Right lung (tissue), 5 donors: ENCODE results near the gene PRKG1. TPM values are rescaled to one million over a fixed set of nuclear protein-coding genes. Genes with fewer than 3 reads are reported as not detected.
"Not testable (repeated sequence)": the region's sequence is repeated elsewhere in the genome, so short reads cannot be mapped to it uniquely, and the experiment has no call there.

Source experiments
- DNase-seq, 2 donors: peaks; one replicate each; pipeline ENCODE4 v3.0.0-alpha.2; 2013
- polyA plus RNA-seq, 5 donors: library from polyadenylated mRNA; unstranded; fragments of 120-200 nt; gene quantifications; one replicate each; pipeline versions ENCODE4 v1.2.1 to v1.2.3, GENCODE V29; 2013; ENCODE audit warnings: inconsistent platforms in 1 of 5, low replicate concordance in 1 of 5; ENCODE audit not compliant: insufficient read length in 5 of 5, insufficient read depth in 1 of 5

Gene PRKG1
- polyA plus RNA-seq, 5 donors: 12.4 to 21.3 (median 15.8) TPM

DNA sequence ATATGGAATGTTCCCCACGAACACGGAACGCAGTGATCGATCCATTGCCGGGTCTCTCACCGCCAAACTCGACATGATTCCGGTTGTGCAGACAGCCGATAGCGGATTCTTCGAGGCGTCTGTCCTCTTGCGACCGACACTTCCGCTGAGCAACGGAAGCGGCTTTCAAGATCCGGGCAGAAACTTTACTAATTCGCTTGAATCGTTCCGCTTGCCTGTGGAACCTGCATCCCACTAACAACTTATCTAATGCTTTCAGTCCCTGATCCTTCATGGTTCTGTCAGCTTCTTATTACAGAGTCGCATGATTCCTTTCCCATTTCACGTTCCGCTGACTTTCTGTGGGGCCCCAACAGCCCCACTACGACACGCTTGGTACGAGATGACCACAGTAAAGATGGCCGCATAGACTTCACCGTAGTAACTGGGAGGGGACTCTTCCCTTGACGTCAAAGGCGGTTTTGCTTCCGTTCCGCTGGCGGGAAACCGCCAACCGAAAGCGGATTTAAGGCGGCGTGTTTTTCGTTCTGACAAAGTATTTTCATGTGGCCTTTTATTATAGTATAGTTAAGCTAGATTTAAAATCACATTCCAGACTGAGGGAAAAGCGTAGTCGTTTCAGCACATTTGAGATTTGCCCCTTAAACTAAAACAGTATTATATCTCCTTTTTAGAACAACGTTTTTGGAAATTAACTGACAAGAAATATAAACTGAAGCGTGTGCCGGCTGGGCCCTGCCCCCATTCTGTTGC is 625.4 kb downstream of the PRKG1 start, which contains the start of gene CSTF2T:
Gene CSTF2T (minus strand): TSS at position 121 of the 753 bp plus-strand sequence. CDS start 46 bp downstream, at position 75.
- DNase-seq: peak; percentile 94 to 96

DNA sequence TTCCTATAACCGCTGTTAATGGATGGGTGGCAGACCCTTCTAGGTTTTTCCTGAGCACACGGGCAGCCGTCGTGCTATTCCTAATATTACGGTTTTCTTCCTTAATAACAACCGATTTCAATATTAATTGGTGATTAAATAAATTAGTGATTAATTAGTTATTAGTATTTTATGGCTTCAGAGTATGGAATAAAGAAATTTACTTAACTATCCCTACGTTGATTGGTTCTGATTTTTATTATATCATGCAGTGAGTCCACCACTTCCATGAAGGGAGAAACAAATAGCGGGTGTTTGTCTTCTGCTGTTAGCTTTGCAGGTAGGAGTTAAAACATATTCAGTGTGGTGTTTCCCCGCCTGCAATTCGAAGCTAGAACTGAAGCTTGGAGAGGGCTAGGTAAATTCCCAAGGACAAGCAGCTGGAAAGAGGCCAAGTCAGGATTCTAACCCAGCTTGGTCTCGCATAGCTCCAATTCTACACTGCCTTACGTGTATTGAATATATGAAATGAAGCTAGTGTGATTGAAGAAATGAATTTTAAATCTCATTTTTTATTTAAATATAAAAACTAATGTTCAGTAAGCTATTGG is 626.0 kb downstream of the PRKG1 start:
- peak; percentile 39 to 41 for DNase-seq

DNA sequence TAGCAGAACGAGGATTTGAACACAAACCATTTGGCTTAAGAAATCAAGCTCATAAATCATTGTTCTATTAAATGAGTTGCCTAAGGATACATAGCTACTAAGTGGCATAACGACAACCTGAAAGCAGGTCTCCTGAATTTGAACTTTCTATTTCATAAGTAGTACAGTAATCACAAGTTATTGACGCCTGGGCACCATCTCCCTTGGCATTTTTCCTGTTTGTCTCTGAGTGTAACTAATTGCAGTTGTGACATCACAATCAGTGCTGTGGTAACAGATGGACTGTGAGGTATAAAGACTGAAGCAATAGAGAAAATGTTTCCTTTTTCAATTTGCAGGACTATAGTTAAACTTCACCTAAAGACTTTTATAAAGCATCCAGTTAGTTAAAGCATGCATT is 631.5 kb downstream of the PRKG1 start:
- DNase-seq: no peak

DNA sequence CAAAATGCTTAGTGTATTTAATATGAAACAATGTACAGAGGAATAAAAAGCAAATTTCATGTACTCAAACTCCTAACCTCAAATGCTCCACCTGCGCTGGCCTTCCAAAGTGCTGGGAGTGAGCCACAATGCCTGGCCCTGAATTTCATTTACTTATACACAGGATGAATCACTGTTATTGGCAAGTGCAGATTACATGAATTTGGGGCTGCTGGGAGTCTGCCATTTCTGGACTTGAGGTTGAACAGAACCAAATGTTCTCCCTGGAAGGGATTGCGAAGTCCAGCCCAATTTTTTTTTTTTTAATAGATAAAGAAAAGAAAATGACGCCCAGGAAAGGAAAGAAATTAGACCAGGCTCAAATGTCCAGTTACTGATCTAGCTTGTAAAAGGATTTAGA is 631.9 kb downstream of the PRKG1 start:
- DNase-seq: peak; percentile 75 to 77

DNA sequence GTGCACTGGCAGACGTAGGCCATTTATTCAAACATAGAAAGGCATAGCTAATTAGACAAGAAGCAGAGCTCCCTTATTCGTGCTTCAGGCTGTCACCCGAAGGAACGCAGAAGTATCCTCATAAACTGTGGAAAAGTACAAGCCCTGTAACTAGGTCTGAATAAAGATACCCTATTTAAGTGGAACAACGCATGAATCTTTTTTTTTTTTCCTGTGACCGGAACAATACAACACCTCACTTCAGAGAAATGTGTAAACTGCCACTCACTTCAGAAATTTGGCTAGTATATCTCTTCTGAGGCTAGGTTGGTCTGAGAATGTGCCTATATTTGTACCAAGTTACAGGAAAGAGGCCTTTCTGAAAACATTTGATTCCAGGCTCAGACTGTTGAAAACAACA is 633.1 kb downstream of the PRKG1 start:
- DNase-seq: no peak

DNA sequence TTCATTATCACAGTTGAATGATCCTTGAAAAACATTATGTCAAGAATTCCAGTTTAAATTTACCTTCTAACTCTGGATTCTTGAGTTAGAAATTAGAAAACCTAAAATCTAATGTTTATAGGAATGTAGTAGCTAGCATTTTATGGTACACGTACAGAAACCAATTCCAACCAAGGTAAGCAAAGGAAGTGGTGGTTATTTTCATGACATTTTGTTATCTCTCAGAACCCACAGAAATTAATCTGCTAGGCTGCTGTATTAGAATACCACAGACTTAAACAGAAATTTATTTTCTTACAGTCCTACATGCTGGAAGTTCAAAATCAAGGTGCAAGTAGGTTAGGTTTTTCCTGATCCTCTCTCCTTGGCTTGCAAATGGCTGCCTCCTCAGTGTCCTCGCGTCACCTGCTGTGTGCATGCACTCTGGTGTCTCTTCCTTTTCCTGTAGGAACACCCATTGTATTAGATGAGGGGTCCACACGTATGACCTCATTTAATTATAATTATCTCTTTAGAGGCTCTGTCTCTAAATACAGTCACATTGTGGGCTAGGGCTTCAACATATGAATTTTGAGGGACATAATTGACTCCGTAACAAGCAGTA is 633.6 kb downstream of the PRKG1 start:
- DNase-seq: no peak

DNA sequence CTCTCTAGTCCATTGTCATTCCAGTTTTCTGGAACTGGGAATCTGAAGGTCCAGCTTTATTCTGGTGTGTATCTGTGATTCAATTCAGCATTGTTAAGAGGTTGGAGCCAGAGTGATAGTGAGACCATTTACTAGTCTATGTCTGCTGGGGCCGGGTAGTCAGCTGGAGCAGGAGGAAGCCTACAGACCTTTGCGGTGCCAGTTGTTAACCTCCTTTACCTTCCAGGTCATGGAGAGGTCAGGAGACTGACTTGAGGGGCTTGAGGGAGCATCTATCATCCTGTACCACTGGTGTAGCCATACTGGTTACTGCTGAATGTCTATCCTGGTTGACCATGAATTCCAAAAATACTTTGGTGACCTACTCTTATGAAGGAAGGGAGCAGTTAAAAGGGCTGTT is 634.3 kb downstream of the PRKG1 start:
- no peak for DNase-seq

DNA sequence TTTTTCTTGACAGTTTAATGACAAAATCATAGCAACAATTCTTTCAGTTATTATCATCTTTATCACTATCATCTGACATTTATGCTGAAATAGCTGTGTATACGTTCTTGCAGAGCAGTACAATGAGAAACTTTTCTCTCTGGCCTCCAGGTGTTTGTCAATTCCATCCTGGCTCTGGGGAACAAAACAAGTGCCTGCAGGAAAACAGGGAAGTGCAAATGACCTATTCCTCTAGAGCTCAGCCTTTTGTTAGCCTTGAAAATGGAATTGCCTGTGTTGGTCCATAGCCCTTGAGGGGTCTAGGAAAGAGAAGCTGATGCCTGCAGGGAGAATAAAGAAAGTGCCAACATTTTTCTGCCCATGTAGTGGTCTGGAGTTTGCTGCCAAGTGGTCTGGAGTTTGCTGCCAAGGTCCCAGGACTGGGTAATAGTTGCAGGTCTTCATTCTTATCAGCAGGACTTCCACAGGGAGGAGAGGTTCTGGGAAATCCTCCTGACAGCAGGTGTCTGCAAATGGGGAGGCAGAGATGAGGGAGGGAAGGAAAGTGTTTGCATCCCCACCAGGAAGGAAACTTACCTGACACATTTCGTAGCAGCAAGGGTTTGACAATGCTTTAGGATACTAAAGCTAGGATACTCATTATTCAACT is 635.2 kb downstream of the PRKG1 start:
- no peak for DNase-seq

DNA sequence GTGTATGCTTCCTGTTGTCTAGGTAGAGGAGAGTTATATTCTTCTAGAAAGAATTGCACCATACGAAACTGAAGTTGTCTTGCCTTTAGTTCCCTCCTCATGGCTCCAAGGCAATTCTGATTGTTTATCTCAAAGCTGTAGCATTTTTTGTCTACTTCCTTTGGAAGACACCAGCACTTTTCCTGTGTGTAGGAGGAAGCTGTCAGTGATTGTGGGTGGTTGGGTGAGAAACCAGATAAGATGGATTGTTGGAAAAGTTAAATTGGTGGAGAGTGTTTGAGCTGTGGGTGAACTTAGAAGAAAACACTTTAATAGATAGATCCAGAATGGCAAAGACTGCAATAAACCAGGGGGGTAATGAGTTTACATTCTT is 637.2 kb downstream of the PRKG1 start:
- DNase-seq: no peak

DNA sequence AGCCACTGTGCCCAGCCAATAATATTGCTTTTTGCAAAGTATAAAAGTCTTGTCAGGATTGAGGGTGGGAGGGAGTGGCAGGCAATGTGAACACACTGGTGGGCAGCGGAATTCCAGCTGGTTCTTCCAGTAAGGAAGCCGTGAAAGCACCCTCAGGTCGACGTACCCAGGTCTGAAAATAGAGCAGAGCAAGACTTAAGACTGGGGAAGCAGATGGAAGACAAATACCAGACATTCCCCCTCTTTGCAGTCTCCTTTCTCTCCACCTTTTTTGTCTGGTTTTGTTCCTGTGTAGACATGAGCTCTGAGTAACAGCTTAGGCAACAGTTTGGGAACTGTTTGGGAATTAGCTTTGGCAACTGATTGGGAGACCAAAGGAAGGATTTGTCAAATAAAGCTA is 642.7 kb downstream of the PRKG1 start:
- DNase-seq: no peak

DNA sequence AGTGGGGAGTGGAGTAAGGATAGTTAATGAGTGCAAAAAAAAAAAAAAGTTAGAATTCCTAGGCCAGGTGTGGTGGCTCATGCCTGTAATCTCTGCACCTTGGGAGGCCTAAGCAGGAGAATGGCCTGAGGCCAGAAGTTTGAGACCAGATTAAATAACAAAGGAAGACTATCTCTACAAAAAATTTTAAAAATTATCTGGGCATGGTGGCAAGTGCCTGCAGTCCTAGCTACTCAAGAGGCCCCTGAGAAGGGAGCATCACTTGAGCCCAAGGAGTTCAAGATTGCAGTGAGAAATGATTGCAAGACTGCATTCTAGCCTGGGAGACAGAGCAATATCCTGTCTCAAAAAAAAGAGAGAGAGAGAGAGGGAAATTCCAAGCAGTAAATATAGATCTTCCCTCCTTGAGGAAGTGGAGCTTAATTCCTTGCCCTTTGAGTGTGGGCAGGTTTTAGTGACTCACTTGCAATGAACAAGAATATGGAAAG is 644.6 kb downstream of the PRKG1 start:
- DNase-seq: no peak

DNA sequence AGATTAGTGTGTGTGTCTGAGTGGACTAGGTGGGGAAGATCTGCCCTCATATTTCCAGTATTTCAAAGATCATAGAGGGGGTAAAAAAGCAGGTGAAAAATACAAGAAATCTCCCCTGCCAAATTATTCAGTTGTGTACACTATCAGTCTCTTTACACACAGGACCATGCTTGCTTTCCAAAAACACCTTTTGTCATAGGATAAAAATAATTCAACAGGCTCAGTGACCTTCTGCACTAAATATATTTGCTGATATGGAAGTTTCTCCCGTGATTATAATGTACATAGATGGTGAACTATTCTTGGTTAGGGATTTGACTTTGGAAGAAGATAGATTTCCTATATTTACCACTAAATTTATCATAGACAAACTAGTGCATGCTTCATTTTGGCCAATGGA is 649.8 kb downstream of the PRKG1 start:
- DNase-seq: no peak

DNA sequence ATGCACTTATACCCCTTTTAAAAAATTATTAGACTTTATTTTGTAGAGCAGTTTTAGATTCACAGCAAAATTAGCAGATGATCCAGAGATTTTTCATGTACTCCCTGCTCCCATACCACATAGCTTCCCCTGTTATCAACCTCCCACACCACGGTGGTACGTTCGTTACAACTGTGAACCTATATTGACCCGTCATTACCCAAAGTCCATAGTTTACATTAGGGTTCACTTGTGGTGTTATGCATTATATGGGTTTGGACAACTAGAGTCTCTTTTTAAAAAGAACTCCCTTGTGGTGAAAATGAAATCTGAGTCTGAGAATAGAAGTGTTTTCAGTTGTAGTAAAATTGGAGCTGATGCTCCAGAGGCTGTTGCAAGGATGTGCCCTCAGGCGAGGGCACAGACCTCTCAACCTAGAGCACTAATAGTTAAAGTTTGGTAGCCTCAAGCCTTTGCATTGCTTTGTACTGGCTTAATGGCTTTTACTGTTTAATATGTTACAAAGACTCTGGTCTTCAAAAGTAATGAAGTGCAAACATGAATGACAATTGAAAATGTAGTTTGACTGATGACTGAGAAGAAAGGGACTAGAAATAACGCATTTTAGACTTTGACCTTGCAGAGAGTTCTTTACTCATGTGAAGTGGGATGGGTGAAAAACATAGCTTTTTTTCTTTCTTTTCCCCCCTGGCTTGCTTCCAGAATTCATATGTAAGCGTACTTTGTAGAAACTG is 655.7 kb downstream of the PRKG1 start:
- peak in 1 of 2 donors; percentile 21 for DNase-seq

DNA sequence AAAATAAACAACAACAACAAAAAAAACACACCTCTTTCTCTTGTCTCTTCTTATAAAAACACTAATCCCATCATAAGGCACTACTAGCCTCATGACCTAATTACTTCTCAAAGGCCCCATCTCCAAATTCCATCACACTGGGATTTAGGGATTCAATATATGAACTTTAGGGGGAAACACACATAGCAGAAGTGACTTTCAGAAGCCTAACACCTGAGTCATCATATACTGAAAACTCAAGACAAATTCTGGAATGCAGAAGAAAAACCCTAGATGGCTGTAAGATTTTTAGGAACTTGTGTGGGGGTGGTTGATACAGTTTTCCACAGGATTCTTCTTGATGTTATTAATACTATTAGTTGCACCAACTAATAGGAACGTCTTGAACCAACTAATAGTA is 658.8 kb downstream of the PRKG1 start:
- DNase-seq: no peak

DNA sequence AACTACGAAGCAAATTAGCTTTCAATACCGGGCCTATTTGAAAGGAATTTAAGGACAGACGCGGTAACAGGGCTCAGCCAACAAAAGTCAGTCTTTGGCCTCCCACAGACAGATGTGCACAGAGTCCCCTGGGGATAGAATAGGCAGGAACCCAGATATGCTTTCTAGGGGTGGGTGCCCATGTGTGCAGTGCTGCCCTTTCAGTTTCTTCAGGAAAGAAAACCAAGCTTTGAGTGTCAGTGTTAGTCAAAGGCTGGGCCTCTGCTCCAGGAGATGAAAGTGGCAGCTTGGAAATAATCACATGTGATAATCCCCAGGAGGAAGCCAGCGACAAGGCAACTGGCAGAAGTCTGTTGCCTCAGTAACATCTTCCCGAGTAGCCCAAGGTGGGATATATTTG is 668.9 kb downstream of the PRKG1 start:
- no peak for DNase-seq

DNA sequence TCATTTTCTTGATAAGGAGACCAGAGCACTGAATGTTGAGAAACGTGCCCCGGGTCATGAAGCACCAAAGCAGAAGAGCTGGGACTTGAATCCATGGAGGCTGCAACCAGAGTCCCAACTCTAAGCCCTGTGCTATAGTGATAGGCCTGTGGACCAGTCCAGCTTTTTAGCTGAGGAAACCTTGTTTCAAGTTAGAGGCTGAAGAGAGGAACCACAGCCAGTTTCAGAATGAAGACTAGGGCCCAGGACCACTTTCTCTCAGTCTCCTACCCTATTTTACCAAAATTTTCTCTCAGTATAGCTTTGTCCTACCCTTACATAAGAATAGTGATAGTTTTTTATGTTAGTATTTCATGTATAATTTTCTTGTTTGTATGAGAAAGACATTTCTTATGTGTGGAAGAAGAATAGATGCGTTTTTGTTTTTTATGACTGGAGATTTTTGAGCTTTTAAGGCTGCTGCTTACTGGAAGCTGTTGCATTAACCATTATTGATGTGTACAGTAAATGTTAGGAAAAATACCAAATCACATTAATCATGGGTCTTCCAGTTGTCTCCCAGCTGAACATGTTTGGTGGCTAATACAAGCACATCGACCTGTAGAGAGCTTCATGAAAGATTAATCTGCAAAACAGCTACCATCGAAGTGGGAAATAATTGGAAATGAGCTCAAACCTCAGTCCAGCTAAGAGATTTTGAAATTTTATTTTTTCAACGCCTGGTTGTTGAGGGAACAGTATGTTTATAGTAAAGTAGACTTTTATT is 670.1 kb downstream of the PRKG1 start:
- DNase-seq: no peak

DNA sequence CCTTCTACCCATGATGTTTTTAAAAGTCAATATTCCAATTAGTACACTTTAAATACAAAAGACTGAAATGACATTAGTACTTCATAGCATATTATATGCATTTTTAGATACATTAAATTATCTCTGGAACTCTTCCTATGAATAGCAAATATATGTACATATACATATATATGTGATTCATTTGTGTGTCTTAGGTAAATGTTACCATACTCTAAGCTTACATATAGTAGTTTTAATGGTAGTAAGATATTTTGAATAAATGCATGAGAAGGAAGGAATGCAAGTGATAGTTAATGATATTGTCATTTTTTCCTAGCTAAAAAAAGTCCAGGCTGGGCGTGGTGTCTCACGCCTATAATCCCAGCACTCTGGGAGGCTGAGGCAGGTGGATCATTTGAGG is 671.1 kb downstream of the PRKG1 start:
- no peak for DNase-seq

DNA sequence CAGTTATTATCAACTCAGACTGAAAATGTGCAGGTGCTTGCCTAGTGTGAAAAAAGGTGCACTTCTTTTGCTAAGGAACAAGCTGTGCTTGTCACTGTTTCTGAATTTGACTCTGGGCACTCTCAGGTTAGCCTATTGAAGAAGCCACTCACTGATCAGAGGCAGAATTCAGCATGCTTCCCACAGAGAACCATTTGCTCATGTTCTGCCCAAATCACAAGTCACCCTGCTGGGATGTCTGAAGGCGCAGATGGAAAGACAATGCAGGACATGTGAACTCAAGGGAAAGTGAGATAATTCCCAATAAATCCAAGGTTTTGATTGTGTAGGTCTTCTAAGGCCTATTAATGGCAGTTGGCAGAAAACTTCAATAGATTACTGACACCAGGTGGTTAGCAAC is 672.9 kb downstream of the PRKG1 start:
- no peak for DNase-seq

DNA sequence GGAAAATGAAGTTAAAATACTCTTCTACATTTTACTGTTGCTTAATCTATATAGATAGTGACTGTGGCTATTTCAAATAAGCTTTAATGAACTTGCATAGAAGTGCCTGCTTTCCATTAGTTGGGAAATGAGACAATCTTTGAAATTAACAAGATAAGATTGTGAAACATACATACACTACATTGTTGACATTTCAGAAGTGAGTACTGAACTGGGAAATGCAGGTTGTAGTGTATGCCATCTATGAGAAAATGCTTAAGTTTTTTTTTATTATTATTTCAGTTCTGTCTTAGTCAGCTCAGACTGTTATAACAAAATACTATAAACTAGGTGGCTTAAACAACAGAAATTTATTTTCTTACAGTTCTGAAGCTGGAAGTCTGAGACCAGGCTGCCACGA is 674.7 kb downstream of the PRKG1 start:
- no peak for DNase-seq

DNA sequence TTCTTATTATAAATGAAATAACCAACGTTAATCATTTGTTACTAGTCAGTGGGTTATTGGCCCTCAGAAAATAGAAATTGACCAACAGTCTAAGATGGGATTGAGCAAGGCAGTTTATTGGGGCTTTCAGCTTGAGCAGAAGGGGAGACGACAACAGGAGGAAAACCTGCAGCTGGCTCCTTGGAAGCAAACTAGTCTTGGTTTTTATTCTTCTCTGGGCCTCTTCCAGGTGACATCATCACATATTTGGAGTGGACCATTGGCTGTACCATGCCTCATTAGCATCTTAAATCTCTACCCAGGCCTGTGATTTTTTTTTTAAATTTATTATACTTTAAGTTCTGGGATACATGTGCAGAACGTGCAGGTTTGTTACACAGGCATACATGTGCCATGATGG is 684.1 kb downstream of the PRKG1 start:
- no peak for DNase-seq

DNA sequence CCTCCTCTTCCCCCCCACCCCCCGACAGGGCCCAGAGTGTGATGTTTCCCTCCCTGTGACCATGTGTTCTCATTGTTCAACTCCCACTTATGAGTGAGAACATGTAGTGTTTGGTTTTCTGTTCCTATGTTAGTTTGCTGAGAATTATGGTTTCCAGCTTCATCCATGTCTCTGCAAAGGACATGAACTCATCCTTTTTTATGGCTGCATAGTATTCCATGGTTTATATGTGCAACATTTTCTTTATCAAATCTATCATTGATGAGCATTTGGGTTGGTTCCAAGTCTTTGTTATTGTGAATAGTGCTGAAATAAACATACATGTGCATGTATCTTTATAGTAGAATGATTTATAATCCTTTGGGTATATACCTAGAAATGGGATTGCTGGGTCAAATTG is 684.6 kb downstream of the PRKG1 start:
- not testable (repeated sequence) for DNase-seq
